GM19397 (cell line): ENCODE measurements around the gene CST3.
"Not testable (repeated sequence)": the region's sequence is repeated elsewhere in the genome, so short reads cannot be mapped to it uniquely, and the experiment has no call there.

ENCODE experiments used
- ATAC-seq: cut with Tn5 transposase; IDR thresholded peaks from one replicate; pipeline ENCODE4 v1.9.1; 2021; ENCODE audit warnings: mild to moderate bottlenecking, moderate library complexity; ENCODE audit not compliant: unreplicated experiment

Gene CST3

DNA sequence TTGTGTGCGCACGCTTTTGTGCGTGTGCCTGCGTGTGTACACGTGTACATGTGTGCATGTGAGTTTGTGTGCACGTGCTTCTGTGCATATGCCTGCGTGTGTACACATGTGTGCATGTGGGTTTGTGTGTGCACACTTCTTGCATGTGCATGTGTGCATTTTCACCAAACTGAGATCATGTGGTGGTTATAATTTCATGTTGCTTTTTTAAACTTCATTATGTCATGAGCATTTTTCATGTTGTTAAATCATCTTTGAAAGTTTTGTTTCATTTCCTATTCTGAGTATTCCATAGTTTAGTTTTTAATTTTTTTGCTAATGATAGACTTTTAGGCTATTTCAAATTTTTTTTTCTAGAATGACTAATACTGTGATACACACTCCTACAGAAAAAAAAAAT, 6.4 kb upstream of the CST3 start:
- no peak for ATAC-seq

DNA sequence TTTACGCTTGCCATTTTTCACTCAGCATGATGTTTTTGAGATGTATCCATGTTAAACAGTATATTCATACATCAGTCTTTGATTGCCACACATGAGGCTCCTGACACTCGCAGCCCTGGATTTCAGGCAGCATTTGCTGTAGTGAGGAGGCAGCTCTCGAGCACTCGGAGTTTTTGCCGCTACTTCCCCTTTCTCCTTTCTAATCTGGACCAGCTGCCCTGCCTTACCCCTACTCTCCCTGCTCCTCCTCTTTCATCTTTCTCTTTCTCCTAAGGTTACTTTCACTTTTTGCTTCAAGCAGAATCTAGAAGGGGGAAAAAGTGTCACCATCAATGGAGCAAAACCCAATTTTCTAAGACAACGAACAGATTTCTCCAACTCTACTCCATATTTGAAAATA, 5.9 kb upstream of the CST3 start:
- no peak for ATAC-seq

DNA sequence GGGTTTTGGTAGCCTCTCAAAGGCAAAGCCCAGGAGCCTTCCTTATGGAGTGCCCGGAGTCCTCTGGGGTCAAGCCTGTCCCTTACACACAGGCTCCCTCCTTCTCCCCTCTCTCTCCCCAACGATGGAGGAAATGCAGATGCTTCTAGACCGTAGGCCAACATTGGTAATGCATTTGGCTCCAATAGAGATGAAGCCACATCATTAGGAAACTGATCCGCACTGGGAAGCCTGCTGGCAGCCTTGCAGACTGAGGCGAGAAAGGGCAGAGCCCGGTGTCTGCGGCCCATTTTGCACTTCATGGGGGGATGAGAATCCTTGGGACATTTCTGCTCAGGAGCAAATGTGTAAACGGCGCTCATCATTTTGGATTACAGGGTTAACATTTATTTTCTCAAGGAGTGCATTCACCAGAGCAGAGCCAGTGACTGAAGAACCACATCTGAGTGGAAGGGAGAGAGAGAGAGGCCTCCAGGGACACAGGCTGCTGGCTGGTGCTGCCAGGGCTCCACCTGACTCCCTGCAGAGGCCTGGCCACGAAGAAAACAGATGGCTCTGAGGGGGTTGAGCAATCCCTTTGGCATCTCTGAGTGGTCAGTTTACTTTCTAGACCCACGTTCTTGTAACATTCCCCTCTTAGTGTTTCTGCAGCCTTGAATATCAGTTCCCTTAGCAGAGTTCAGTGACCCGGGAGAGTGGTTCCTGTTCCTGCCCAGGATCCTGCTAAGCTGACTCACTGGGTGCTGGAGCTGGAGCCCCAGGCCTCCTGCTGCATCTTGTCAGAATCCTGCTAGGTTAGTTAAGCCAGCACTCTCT, 4.4 kb upstream of the CST3 start:
- no peak for ATAC-seq

DNA sequence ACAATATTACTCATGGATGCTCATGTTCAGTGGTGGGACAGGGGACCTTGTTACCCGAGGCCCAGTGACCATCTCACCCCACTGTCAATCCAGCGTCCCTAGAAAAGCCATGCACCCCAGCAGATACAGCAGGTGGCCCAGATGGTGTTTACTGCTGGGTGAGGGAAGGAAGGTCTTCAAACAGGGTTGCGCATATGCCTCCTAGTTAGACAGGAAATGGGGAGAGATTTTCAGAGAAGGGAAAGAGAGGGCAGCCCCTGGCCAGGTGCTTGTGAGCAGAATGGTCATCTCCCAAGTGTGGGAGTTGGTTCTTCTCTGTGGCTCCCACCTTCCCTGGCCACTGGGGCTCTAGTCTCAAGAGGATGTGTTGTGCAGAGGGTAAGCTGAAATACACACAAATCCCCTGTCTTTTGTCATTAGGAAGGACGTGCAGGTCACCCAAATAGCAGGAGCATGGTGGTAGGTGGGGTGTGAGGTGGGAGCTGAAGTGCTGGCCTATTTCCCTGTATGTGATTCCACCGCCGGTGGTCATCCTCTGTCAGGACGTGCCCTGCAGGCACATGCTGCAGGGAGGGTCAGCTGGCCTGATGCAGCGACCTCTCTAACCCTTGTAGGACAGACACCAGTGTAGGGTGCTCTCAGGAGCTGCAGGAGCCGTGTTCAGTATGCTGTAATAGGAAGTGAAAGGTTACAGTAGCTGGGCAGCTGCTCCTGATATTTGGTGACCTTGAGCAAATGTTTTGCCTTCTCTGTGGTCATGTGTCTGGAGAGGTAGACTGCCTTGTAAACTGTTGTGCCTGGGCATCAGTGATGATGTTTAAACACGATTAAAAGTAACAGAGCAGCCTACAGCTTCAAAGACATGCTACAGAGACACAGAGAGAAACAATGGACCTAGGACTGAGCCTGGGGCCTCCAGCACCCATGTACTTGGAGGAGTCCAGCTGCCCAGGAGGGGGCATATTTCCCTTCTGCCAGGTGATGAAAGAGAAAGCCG, 3.2 kb upstream of the CST3 start:
- no peak for ATAC-seq

DNA sequence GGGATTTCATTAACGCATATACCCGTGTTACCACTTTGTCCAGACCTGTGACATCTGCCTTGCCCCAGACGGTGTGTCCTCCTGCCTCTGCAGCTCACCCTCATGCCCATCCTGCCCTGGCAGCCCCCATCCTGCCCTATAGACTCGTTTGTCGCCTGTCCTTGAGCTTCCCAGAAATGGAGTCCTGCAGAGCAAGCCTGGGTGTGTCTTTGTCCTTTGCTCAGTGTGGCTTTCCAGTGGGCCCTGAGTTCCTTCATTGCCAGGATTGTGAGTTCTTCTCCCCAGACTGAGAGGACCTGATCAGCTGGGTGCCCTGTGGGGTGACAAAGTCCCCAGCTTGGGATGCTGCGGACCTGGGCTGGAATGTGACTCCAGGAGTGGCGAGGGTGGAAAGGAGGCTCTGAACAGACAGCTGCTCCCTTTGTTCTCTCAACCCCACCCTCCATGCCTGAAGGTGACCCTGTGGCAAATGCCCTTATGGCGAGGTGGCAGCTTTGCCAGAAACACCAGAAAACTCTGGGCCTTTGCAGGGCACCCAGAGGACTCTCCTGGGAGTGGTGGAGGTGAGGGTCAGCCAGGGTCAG, 2.4 kb upstream of the CST3 start:
- no peak for ATAC-seq

DNA sequence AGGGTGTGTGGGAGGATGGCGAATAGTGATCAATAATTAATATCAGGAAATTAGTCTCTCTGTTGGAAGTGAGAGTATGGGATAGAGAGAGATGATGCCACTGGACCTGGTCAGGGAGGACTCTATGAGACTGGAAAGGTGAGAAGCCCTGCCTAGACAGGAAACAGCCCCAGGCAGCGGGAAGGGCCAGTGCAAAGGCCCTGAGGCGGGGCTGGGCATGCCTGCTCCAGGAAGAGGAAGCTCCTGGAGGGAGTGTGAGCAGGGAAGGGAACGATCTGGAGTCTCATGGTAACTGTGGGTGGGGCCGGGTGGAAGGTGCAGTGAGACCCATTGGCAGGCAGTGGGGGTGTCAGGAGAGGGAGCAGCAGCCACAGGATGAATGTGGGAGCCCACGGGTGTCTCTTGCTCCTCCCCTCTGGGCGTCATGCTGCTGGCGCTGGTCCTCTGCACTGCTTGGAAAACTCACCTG, 1.8 kb upstream of the CST3 start:
- ATAC-seq: no peak

DNA sequence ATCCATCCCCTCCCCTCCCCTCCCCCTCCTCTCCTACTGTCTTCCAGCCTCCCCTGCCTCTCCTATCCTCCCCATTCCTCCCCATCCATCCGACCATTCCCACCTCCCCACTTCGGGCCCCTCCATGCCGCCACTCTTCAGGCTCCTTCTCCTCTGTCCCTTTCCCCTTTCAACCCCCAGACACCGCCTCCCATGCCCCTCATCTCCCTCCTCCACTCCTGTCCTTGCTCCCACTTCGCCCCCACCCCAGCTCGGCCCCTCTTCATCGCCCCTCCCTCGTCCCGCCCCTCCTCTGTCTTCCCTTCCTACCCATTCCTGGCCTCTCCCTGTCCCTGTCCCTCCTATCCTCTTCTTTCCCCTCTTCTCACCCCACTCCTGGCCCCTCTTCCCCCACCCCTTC, 554 bp upstream of the CST3 start:
- no peak for ATAC-seq

DNA sequence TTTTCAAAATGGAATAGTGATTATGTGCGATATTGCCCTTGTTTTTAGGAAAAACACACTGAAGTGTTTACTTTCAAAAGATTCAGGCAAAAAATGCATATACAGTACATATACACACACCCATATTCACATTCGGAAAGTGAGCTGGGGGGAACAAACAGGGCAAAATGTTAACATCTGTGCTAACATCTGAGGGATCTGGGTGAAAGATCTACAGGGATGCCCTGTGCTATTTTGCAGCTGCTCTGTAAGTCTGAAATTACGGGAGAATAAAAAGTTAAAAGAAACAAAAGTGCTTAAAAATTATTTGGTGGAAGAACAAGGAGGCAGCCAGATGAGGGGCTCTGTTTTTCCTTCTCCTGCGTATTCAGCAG, 860 bp downstream of the CST3 start:
- ATAC-seq: no peak

DNA sequence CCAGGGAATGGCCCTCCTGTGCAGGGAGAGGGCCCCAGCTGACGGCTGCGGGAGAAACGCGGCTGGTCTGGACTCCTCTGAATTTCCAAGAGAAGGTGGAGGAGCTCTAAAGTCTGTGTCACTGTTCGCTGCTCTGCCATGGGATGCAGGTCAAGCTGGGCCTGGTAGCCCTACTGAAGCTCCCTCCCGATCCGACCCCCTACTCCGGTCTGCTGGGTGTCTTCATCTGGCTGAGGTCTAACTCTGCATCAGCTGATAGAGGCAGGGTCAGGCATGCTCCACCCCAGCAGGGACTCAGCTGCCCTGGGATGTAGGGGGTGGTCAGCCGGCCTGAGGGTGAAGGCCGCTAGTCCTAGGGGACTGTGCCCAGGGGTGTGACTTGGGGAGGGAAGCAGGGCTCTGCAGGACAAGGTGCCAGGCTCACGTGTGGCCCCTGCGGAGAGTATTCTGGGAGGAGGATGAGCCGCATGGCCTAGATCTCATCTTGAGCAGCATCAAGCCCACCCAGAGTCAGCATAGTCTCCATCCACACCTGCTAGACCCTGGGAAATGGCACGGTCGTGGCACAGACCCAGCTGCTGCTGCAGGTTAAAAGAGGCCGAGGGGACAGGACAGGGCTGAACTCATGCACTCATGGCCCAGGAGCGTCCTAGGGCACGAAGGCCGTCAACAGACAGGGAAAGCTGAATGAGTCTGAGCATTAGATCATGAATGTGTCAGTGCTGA, 1.4 kb downstream of the CST3 start:
- ATAC-seq: no peak

DNA sequence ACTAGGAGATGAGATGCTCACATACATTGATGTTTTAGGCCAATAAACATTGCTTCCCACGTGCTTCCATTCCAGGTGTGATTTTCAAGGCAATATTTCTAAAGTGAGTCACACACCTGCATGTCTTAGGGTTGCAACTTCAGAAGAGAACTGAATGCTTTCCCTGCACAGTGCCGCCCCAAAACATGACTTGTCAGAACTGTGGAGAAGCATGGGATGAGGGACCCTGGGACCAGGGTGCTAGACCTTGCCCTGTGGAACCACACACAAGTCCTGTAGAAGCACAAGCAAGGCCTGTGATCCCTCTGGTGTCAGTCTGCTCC, 2.0 kb downstream of the CST3 start:
- not testable (repeated sequence) for ATAC-seq

DNA sequence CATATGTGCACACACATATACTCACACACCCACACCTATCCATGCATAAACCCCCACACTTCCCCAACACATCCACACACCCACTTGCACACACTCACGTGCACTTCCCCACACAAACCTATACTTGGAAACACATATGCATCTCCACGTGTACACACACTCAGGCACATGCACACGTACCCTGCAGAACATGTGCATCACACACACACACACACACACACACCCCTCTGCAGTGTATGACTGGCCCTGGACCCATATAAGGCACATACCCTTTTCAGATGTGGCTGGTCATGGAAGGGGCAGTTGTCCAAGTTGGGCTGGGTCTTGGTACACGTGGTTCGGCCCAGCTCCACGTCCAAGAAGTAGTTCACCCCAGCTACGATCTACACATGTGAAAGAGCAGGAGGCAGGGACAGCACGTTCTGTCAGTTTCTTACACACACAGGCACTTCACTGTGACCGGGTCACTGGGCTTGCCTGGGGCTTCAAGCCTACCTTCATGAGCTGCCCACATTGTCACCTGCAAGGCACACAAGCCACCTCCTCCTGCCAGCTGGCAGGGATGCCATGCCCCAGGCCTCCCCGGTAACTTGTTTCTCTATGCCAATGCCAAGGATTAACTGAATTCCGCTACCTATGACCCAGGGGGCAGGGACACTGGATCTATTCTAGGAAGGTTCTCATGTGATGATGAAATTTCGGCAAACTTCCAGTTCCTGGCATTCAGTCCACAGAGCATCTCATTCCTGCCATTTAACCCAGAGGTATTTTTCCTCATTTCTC, 2.6 kb downstream of the CST3 start:
- ATAC-seq: no peak

DNA sequence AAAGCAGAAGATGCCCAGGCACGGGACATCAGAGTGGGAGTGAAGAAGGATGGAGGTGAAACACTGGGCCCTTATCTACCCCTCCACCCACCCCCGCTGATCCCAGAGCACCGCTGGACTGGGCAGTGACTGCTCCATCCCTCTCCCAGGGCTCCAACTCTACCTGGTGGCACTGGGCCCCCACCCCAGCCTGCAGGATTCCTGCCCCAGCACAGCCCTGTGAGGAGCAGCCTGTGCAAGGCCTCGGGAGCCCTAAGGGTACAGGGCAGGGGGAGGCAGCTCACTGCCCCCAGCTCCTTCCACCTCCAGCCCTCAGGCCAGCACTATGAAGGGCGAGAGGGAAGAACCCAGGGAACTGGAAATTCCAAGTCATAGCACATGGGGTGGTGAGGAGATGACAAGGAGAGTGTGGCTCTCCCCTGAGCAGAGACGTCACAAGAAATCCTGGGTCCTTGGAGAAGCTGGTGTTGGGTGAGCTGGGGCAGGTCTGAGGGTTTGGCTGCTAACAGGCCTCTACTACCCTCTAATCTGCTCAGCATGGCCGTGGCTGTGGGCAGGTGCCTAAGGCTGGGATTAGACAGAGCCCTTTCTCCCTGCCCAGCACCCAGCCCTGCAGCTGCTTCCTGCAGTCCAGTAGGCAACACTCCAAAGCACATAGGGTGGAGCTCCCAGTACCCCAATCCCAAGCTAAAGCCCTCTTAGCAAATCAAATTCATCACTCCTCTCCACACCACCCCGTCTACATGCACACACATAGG, 3.5 kb downstream of the CST3 start:
- no peak for ATAC-seq

DNA sequence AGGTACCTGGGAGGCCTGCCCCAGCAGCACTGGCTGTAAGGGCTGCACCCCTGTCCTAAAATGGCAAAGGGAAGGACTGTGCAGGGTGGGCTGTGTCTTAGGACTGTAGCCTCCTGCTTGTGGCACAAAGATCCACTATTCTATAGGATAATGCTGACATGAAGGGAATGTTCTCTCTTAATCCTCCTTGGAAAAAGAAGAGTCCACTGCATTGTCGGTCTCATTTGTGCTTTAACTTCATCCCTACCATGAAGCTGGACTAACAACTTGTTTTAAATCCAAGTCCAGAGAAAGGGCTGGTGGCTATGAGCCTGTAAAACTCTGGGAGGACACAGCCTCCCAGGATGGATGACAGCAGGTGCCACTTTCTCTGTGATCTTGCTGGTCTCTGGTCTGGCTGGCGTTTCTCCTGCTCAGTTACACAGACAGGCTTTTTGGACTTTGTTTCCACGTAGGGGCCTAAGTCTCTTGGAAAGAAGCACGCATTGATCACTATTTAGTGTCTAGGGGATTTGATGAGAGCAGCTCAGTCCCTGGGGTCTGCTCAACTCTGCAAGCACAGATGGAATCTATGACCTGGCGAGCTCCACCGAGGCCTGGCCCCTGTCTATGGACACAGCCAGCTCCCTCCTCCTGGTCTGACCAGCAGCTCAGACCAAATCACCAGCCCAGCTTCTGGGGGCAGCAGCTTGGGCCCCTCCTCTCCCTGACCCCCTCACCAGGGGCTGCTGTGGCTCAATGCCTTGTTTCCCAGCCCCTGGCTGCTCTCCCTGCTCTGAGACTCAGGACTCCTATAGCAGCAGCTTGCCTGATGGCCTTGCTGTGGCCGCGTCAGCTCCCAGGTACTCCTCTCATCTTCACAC, 4.8 kb downstream of the CST3 start:
- no peak for ATAC-seq

DNA sequence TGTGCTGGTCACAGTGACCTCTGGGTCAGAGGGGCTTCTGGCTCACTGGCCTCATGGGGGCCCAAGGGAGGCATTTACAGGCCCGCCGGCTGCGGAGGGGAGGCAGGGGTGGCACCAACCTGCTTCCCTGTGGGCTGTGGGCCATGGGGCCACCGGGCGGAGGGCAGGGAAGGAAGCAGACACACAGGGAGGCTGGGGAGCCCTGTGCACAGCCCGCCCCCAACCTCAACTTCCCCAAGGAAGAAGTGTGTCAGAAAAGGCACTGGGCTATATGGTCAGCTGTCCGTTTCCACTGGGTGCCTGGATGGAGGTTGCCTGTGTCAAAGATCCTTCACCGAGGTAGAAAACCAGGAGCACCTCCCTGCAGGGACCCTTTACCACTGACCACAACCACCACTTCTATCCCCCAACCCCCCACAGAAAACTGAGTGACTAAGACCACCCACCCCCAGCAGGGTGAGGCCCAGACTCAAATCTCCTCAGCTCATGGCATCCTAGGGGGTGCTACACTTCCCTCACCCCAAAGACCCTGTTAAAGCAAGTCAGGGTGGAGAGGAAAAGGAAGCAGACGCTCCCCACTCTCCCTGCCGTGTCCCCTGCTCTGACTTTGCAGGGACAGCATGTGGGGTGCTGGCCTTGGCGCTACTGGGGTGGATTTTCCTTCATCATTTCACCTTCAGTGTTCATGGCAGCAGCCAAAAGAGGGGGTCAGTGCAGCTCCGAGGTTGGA, 5.6 kb downstream of the CST3 start:
- ATAC-seq: no peak

DNA sequence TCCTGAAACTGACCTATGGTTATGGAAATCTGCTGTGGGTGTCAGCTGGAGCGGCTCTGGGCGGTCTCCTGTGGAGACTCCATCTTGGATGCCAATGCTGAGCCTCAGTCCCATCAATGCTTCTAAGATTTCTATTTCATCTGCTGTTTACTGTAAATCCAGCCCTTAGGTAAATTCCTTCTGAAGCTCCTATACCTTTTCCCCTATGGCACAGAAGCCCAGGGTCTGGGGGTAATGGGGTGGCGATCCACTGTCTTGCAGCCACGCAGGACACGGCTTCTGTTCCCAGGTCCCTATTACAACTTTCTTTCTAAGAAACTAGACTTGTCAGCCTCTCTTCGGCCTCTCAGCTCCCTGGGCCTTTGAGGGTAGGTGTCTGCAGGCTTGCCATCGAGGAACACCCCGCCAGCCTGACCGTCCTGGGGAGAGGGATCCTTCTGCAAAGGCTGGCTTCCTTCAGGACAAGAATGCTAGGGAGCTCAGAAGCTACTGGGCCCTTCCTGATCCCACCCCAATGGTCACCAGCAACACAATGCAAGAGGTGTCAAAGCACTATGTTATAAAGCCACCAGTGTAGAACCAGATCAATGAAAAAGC, 6.4 kb downstream of the CST3 start:
- ATAC-seq: no peak

DNA sequence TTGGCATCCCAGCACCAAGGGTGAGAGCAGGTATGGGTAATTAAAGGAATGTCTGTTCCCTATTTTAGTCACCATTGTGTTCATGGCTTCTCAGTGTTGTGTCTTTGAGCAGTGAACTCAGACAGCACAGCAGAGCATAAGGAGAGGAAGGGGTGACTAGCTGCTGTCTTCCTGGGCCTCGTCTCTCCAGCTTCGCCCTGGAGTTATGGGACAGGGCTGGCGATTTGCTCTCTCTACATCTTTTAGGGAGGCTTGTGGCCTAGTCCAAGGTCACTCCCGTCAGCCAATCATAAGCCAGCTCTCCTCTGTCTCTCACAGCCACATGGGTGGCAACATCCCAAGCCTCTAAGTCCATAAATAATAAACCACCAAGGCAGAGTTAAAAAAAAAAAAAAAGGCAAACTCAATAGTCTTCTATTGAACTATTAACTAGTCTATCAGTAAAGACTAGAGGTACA, 7.3 kb downstream of the CST3 start:
- ATAC-seq: no peak
